ENCODE measurements around the gene GRM1.

The GRM1 gene

DNA sequence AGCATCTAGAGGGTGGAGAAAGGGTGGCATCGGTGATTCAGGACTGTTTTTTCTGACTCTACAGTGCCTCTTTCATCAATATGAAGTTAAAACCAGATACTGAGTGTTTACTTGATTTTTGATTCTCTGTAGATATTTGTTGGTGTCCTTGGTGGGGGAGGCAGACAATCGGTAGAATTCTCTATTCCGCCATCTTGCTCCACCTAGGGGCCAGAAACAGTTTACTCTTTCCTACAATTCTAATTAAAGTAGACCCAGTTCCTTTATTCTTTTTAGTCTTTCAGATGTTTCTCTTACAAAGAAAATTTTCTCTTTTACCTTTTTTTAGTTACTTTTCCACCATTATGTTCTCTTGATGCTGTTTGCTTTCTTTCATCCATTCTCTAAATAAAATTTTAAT, 352.6 kb downstream of the GRM1 start:
- TF ChIP-seq, protein P1, sequence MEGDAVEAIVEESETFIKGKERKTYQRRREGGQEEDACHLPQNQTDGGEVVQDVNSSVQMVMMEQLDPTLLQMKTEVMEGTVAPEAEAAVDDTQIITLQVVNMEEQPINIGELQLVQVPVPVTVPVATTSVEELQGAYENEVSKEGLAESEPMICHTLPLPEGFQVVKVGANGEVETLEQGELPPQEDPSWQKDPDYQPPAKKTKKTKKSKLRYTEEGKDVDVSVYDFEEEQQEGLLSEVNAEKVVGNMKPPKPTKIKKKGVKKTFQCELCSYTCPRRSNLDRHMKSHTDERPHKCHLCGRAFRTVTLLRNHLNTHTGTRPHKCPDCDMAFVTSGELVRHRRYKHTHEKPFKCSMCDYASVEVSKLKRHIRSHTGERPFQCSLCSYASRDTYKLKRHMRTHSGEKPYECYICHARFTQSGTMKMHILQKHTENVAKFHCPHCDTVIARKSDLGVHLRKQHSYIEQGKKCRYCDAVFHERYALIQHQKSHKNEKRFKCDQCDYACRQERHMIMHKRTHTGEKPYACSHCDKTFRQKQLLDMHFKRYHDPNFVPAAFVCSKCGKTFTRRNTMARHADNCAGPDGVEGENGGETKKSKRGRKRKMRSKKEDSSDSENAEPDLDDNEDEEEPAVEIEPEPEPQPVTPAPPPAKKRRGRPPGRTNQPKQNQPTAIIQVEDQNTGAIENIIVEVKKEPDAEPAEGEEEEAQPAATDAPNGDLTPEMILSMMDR (IDR thresholded peaks at IDR 0.05; ENCODE audit: extremely low read depth, insufficient read depth, missing control alignments), result no peak
- DNase-seq (ENCODE audit: low spot score), result no peak
- in situ Hi-C loops (cut with MboI; ENCODE audit: low pct_unique_long_range_greater_than_20kb, low sequenced_read_pairs, unreplicated experiment), result no loop called here

DNA sequence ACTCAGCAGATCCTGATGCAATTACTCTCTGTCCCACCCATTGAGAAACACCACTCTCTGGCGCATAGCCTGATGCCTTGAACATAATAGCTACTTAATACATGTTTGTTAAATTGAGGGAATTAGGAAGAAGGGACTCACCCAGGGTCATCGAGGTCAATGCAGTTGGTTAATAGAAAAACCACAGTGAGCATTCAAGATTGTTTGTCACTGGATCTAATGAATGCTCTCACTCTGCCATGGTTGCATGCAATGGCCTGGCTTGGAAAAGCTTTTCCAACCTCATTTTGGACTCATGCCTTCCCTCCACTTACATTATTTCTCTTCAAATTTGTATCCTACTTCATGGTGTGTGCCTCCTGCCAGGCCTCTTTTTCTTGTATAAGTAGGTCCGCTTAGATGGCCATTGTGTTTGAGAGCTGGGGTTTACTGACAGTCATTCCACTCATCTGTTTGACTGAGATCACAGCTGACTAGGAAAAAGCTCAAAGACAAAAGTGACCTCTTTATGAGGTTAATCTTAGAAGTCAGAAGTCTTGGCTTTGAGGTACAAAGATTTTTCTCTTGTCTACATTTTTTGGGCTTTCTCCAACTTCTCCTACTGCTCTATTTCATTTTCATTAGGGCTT, 360.0 kb downstream of the GRM1 start:
- TF ChIP-seq, protein P1 (IDR thresholded peaks at IDR 0.05; ENCODE audit: extremely low read depth, insufficient read depth, missing control alignments), result no peak
- no peak for DNase-seq (ENCODE audit: low spot score)
- in situ Hi-C loops (cut with MboI; ENCODE audit: low pct_unique_long_range_greater_than_20kb, low sequenced_read_pairs, unreplicated experiment), result no loop called here

DNA sequence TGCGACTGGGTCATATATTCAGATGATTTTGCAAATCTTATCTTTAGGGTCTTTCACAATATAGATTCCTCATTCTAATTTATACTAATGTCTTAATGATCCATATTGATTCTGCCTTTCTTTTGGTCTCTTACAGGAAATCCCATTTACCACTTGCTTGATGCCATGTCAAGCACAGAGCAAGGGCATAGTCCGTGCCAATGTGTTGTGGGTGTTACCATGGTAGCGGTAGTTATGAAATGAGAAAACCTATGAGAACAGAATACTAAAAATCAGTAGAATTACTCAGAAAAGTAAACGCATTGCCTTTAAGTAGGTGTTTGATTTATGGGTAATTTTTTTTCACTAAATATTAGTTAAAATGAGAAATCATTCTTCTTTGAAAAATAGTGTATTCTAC, 360.9 kb downstream of the GRM1 start:
- DNase-seq (ENCODE audit: low spot score), result no peak
- TF ChIP-seq, protein P1 (IDR thresholded peaks at IDR 0.05; ENCODE audit: extremely low read depth, insufficient read depth, missing control alignments), result no peak
- in situ Hi-C loops (cut with MboI; ENCODE audit: low pct_unique_long_range_greater_than_20kb, low sequenced_read_pairs, unreplicated experiment), result no loop called here

DNA sequence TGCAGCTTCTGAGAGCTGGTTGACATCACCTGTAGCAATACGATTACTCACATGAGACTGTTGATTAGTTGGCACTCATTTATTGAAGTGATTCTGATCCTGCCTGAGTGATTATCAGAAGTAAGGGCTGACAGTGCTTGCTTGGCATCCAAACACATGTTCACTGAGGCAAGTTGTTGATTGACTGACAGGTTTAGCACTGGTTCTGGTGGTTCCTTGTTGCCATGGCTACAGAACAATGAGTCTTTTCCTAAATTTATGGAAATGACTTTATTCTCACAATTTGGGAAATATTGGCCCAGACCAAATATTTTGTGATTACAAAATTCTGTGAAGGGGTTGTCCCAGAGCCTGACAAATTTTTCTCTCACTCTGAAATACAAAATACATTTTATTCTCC, 368.8 kb downstream of the GRM1 start:
- TF ChIP-seq, protein P1 (IDR thresholded peaks at IDR 0.05; ENCODE audit: extremely low read depth, insufficient read depth, missing control alignments), result no peak
- DNase-seq (ENCODE audit: low spot score), result no peak
- in situ Hi-C loops (cut with MboI; ENCODE audit: low pct_unique_long_range_greater_than_20kb, low sequenced_read_pairs, unreplicated experiment), result no loop called here

DNA sequence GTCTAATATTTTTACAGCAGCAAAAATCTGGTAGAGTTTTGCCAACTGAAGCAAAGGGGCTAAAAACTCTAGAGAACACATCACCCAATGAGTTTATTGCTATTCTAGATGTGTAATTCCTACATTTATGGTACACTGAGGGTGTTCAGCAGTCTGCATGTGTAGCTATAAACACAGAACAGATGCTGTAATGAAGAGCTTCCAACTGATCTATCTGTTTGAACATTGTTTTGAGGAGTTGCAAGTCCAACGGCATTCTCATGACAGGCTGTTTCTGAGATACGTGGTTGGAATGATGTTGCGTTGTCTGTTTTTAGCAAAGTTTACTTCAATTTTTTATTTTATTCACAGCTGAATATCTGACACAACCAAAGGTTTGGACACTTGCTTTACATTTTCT, 373.6 kb downstream of the GRM1 start:
- TF ChIP-seq, protein P1 (IDR thresholded peaks at IDR 0.05; ENCODE audit: extremely low read depth, insufficient read depth, missing control alignments), result no peak
- in situ Hi-C loops (cut with MboI; ENCODE audit: low pct_unique_long_range_greater_than_20kb, low sequenced_read_pairs, unreplicated experiment), result no loop called here
- DNase-seq (ENCODE audit: low spot score), result no peak

DNA sequence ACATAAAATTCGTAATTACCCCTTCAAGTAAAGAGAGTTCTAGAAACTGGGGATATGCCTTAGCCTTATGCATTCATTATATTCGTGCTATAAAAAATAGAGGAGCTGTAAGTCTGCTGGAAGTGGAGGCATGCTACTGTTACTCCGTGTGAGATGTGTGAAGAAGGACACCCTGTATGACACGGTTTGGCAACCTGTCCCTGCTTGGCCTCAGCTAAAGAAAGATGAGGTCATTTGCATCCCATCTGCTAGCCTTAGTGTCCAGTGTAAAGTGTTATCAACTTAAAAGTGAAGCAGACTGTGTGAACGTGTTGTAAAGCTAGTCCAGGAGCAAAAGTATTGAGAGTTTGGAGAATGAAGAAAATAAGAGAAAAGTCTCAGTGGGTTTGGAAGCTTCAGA, 379.7 kb downstream of the GRM1 start:
- in situ Hi-C loops (cut with MboI; ENCODE audit: low pct_unique_long_range_greater_than_20kb, low sequenced_read_pairs, unreplicated experiment), result no loop called here
- no peak for DNase-seq (ENCODE audit: low spot score)
- TF ChIP-seq, protein P1 (IDR thresholded peaks at IDR 0.05; ENCODE audit: extremely low read depth, insufficient read depth, missing control alignments), result no peak
